Measurements from ENCODE around the gene URB1.
"Not testable (repeated sequence)": the region's sequence is repeated elsewhere in the genome, so short reads cannot be mapped to it uniquely, and the experiment has no call there.

URB1 gene

GRCh38 chr21:32316361-32317215, 76.2 kb downstream of the URB1 start:
- DNase-seq: no peak

- no peak for DNase-seq
Observed at GRCh38 chr21:32315511-32316281, 77.1 kb downstream of the URB1 start.

GRCh38 chr21:32314806-32315205, 78.0 kb downstream of the URB1 start:
- no peak for DNase-seq

- DNase-seq: no peak
Observed at GRCh38 chr21:32312976-32313375, 79.8 kb downstream of the URB1 start.

- no peak for DNase-seq
Observed at GRCh38 chr21:32312326-32312725, 80.5 kb downstream of the URB1 start.

GRCh38 chr21:32311621-32312020, 81.2 kb downstream of the URB1 start:
- no peak for DNase-seq

GRCh38 chr21:32310976-32311375, 81.8 kb downstream of the URB1 start:
- not testable (repeated sequence) for DNase-seq

GRCh38 chr21:32309906-32310460, 82.8 kb downstream of the URB1 start:
- DNase-seq: no peak

- DNase-seq: no peak
Observed at GRCh38 chr21:32308696-32309095, 84.1 kb downstream of the URB1 start.

- no peak for DNase-seq
Observed at GRCh38 chr21:32307706-32308105, 85.1 kb downstream of the URB1 start.

GRCh38 chr21:32306021-32306780, 86.6 kb downstream of the URB1 start:
- DNase-seq: no peak

- no peak for DNase-seq
Observed at GRCh38 chr21:32304998-32305397, 87.8 kb downstream of the URB1 start.

GRCh38 chr21:32303385-32303784, 89.4 kb downstream of the URB1 start:
- no peak for DNase-seq

- DNase-seq: no peak
Observed at GRCh38 chr21:32302560-32302959, 90.3 kb downstream of the URB1 start.

- DNase-seq: no peak
Observed at GRCh38 chr21:32301596-32301995, 91.2 kb downstream of the URB1 start.

- no peak for DNase-seq
Observed at GRCh38 chr21:32300117-32300681, 92.6 kb downstream of the URB1 start.

GRCh38 chr21:32299695-32300094, 93.1 kb downstream of the URB1 start:
- no peak for DNase-seq

GRCh38 chr21:32298658-32299081, 94.1 kb downstream of the URB1 start, which contains the start of gene MRAP:
MRAP (plus strand) TSS chr21:32298855; CDS start chr21:32298972, 117 bp downstream.
- no peak for DNase-seq

GRCh38 chr21:32298148-32298559, 94.7 kb downstream of the URB1 start:
- no peak for DNase-seq

GRCh38 chr21:32297449-32297848, 95.4 kb downstream of the URB1 start:
- DNase-seq: no peak

GRCh38 chr21:32285476-32285875, 107.3 kb downstream of the URB1 start:
- no peak for DNase-seq

- no peak for DNase-seq
Observed at GRCh38 chr21:32282992-32283391, 109.8 kb downstream of the URB1 start.

- no peak for DNase-seq
Observed at GRCh38 chr21:32281531-32281930, 111.3 kb downstream of the URB1 start.
